Activated CD4-positive, alpha-beta T cell treated with anti-CD3 and anti-CD28 coated beads, Interleukin-2, amount 50 U/mL, for 24 hours (primary cell): ENCODE results near the gene DMXL1.
"Not testable (repeated sequence)": the region's sequence is repeated elsewhere in the genome, so short reads cannot be mapped to it uniquely, and the experiment has no call there.

Experiments
- DNase-seq, 2 donors: peaks; one replicate each; pipeline ENCODE4 v3.0.0-alpha.2; 2020; ENCODE audit warnings: low read depth in 1 of 2, low spot score in 1 of 2

Gene DMXL1

DNA sequence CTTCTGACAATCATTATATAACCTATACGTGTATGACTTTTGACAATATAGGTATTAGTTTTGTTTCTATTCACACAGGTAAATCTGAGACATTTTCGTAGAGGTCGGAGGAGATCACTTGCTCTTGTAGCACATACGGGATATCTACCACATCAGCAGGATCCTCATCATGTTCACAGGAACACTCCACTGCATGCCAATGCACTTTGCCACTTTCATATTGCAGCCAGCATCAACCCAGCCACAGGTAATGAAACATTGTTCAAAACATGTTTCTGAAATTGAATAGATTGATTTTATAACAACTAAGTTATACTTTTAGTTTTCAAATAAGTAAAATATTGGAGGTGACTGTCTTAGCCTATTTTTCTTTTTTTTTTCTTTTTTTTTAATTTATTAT is 50.0 kb downstream of the DMXL1 start:
- no peak for DNase-seq

DNA sequence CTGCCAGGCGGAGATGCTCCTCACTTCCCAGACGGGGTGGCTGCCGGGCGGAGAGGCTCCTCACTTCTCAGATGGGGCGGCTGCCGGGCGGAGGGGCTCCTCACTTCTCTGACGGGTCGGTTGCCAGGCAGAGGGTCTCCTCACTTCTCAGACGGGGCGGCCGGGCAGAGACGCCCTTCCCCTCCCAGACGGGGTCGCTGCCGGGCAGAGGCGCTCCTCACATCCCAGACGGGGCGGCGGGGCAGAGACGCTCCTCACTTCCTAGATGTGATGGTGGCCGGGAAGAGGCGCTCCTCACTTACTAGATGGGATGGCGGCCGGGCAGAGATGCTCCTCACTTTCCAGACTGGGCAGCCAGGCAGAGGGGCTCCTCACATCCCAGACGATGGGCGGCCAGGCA is 51.6 kb downstream of the DMXL1 start:
- DNase-seq, result not testable (repeated sequence)

DNA sequence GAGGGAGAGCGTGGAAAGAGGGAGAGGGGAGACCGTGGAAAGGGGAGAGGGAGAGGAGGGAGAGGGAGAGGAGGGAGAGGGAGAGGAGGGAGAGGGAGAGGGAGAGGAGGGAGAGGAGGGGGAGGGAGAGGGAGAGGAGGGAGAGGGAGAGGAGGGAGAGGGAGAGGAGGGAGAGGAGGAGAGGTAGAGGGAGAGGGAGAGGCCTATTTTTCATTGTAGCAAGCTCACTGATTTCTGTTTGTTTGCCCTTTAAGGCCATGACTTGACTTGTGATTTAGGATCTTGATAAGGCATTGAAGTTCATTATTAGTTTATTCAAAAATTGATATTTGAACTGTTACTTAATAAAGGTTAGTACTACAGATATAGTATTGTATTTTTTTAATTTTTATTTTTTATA is 52.4 kb downstream of the DMXL1 start:
- no peak for DNase-seq

DNA sequence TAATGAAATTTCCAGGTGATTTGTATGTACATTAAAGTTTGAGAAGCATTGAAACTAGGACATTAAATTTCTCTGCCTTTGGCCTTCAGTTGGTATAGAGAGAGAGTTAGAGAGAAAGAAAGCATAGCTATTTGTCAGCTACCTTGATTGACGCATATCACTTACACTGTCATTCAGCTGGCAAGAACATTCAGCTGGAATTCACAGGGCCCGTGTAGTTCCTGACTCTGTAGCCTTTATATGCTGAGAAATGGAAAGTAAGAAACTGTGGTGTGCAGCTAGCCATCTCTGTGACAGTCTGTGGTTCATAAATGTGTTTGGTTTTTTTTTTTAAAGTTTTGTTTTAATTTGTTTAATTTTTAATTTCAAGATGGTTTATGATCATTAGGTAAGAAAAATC is 58.9 kb downstream of the DMXL1 start:
- no peak for DNase-seq

DNA sequence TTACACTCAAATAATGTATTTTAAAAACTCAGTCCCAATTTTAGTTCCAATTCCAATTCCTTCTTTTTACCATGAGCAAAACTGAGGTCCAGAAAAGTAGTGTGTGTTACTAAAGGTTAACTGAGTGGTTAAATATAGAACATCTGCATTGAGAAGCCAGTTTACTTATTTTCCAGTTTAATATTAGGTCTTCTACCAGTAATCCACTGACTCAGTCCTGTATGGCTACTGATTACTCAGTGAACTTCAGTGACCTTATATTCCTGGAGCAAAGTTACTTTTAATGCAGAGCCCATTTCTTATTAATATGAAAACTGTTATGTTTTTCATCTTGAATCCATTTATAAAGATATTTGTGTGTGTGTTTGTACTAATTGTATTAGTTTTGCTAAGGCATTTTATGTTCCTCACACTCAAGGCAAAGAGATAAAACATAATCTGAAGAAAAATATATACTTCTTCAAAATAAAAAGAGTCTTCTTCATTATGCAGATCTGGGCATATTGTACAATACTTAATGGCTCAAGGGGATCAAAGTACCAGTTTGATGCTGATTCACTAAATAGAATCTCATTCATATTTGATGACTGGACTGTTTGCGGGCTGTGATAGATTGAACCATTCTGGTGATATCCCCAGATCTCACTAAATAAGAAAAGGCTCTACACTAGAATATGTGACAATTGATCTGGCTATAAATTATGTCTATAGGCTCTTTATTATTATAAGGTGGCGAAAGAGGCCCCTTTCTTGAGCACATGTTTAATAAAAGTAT is 60.8 kb downstream of the DMXL1 start:
- no peak for DNase-seq

DNA sequence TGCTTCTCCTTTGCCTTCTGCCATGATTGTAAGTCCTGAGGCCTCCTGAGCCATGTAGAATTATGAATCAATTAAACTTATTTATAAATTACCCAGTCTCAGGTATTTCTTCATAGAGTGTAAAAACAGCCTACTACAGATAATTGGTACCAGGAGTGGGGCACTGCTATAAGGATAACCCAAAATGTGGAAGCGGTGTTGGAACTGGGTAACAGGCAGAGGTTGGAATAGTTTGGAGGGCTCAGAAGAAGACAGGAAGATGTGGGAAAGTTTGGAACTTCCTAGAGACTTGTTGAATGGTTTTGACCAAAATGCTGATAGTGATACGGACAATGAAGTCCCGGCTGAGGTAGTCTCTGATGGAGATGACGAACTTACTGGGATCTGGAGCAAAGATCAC is 64.9 kb downstream of the DMXL1 start:
- DNase-seq, result not testable (repeated sequence)

DNA sequence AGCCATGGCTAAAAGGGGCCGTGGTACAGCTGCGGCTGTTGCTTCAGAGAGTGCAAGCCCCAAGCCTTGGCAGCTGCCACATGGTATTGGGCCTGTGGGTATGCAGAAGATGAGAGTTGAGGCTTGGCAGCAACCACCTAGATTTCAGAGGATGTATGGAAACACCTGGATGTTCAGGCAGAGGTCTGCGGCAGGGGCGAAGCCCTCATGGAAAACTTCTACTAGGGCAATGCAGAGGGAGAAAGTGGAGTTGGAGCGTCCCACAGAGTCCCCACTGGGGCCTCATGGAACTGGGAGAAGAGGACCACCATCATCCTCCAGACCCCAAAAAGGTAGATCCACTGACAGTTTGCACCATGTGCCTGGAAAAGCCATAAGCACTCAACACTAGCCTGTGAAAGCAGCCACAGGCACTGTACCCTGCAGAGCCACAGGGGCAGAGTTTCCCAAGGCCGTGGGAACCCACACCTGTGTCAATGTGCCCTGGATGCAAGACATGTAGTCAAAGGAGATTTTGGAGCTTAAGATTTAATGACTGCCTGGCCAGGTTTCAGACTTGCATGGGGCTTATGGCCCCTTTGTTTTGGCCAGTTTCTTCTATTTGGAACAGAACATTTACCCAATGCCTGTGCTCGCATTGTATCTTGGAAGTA is 65.9 kb downstream of the DMXL1 start:
- DNase-seq, result no peak

DNA sequence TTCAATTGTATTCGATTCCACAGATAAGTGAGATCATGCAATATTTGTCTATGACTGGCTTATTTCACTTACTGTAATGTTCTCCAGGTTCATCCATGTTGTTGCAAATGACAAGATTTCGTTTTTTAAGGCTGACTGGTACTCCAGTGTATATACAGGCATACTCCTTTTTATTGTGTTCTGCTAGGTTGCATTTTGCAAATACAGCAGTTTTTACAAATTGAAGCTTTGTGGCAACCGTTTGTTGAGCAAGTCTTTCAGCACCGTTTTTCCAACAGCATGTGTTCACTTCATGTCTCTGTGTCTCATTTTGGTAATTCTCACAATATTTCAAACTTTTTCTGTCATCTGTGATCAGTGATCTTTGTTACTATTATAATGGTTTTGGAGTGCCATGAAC is 82.7 kb downstream of the DMXL1 start:
- DNase-seq, result no peak

DNA sequence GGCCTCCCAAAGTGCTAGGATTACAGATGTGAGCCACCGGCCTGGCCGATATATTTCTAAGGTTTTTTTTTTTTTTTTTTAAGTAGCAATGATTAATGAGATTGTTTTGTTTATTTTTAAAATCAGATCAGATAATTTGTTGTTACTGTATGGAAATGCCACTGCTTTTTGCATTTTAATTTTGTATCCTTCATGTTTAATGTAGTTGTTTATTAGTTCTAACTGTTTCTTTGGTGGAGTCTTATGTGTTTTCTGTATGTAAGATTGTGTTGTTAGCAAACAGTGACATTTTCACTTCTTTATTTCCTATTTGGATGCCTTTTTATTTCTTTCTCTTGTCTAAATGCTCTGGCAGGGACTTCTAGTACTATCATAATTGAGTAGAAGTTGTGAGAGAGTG is 87.3 kb downstream of the DMXL1 start:
- no peak for DNase-seq

DNA sequence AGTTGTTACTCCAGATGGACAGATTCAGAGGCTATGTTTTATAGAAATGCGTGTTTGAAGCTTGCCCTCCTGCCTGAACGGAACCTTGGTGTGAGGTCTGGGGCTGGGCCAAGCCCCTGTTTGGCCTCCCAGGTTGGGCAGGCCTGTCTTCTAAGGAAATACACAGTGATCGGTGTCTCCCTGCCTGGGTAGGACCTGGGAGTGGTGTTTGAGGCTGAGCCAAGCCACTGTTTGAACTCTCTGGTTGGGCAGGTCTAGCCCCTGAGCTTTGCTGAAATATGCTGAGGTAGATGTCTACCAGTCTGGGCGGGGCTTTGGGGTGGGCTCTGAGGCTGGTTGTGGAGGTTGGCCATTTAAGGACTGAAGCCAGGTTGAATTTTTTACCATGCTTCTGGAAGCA is 90.5 kb downstream of the DMXL1 start:
- DNase-seq, result no peak

DNA sequence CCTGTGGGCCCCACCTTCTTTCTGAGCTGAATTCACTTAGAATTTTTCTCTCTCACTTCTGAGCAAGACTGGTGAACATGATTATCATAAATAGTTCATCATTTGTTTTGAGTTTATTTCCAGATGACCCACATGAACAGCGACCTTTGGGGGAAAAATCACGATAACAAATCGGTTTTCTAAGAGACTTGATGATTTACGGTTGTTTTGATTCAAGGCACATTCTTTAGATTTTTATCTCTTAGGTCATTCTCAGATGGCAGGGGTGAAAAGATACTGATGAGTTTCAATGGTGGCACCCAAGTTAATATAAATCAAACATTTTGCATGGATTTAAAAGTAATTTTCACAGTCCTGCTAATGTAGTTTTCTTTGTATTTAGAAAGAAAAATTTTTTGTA is 95.1 kb downstream of the DMXL1 start:
- DNase-seq, result no peak

DNA sequence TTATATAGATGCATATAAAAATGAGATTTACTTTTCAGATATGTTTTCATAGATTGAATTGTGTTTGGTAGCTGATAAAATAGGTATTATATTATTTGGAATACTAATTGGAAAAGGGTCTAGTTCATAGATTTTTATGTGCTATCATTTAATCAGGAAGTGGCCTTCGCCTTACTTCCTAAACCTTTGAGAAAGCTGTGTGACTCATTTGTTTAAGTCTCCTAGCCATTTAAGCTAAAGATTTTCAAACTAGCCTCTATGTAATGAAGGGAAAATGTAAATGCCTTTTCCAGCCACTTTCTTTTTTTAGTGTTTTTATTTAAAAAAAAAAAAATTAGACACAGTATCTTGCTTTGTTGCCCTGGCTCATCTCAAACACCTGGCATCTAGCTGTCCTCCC is 97.5 kb downstream of the DMXL1 start:
- DNase-seq, result no peak

DNA sequence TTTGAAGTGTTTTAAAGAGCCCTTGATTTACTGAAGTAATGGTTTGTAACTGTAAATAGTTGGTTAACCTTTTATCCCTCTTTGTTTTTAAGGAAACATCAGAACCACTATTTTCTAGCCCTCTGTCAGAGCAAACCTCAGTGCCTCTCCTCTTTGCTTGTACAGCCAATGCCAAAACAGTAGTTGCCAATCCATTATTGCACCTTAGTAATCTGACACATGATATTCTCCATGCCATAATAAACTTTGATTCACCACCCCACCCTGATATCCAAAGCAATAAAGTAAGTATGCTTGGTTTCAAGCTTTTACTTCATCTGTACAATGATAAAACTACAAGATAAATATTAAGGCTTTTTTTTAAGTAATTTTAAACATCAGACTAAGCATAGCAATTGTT is 100.8 kb downstream of the DMXL1 start:
- no peak for DNase-seq

DNA sequence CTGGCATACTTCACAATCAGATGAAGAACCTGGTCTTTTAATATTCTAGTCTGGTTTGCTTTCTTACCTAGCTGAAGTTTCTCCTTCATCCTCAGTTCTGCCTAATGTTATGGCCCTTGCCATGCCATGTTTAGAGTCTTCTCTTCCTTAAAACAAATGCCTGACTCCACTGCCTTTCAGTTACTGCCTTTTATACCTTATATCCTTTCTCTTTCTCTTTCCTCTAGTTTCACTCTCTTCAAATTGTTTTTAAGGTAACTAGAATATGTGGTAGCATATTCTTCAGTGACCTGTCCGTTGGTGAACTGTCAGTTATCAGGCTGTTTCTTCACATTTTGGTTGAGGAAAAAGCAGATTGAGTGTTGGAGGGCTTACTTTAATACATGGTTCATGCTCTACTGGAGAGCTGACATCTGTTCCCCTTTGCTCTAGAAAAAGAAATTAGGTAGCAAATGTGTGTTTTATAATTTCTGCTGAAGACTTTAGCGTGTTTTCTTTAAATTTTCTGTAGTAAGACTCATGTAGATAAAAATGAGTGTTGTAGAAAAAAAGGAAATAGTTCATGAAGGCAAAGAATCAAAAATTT is 103.8 kb downstream of the DMXL1 start:
- DNase-seq, result no peak

DNA sequence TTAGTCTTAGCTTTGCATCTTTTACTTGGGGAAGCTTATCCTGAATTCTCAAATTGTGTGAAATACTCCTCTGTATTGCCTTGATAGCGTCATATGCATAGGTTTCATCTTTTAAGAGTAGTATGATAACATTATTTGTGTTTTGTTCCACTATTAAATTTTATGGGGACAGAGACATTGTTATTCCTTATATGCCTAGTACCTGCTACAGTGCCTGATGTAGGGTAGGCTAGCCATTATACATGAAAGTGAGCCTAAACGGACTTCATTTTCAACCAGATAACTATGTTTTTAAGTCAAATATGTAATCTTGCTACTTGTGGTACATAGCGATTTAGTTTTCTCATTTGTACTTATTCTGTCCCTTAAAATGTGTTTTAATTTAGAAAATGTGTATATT is 105.9 kb downstream of the DMXL1 start:
- DNase-seq, result no peak

DNA sequence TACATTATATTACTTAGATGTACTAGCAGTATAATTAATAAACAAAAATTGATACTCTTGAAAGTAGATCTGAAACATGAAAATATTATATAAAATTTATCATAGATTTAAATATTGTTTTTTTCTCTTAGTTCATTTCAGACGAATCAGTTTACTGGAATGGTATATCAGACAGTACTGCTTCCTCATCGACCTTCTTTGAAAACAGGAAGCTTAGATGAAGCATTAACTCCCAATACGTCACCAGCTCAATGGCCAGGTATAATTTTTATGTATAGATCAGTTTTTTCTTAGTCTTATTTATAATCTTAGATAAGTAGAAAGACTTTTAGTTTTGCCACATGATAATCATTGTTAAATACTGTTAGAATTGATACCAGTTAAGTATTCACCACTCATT is 106.3 kb downstream of the DMXL1 start:
- DNase-seq, result no peak

DNA sequence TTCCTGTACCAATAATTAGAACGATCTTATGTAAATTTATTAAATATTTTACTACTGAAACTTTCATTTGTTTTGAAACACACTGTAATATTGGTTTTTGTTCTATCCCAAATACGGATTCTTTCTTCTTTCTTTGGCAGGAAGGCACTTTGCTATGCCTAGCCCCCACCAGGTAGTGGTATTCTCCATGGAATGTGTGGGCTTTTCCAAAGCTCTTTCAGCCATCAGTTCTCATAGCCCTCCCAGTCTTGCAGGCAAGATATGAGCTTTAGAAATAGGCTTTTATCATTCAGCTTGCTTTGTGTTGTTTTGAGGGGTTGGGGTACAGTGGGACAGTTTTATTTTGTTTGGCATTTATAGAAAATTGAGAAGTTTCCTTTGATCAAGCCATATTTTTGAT is 107.5 kb downstream of the DMXL1 start:
- no peak for DNase-seq

DNA sequence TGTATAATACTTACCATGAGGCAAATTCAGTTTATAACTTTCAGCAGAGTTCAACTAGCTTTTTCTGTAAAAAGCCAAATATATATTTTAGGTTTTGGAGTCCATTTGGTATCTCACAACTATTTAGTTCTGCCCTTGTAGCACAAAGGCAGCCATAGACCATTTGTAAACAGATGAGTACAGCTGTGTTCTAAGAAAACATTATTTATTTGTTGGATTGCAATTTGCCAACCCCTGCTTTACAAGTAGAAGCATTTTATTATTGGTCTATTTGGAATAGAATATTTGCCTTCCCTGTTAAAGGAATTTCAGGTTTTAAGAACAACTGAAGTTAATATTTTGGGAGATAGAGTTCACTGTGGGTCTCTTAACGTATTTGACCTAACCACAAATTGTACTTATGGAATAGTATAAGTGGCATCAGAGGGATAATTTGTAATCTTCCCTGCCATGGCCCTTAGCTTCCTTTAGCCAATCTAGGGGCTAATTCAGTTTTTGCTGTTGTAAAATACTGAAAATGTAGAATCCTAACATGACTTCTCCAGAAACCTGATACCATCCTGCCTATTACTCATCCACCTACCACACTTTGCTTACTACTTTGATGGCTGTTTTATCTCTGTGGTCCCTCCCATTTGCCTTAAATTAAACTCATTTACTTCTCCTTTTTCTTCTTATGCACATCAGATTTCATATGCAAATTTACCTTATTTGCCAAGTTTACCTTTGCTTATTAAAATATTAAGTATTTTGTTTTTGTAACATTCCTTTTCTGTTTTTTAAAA is 109.2 kb downstream of the DMXL1 start:
- no peak for DNase-seq

DNA sequence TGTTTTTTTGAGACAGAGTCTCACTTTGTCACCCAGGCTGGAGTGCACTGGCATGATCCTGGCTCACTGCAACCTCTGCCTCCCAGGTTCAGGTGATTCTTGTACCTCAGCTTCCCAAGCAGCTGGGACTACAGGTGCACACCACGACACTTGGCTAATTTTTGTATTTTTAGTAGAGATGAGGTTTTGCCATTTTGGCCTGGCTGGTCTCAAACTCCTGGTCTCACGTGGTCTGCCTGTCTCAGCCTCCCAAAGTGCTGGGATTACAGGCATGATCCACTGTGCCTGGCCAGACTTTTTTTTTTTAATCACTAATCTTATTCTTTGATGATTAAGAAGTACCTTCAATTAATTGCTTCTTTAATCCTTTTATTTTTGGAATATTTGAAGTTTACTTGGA is 114.6 kb downstream of the DMXL1 start:
- not testable (repeated sequence) for DNase-seq

DNA sequence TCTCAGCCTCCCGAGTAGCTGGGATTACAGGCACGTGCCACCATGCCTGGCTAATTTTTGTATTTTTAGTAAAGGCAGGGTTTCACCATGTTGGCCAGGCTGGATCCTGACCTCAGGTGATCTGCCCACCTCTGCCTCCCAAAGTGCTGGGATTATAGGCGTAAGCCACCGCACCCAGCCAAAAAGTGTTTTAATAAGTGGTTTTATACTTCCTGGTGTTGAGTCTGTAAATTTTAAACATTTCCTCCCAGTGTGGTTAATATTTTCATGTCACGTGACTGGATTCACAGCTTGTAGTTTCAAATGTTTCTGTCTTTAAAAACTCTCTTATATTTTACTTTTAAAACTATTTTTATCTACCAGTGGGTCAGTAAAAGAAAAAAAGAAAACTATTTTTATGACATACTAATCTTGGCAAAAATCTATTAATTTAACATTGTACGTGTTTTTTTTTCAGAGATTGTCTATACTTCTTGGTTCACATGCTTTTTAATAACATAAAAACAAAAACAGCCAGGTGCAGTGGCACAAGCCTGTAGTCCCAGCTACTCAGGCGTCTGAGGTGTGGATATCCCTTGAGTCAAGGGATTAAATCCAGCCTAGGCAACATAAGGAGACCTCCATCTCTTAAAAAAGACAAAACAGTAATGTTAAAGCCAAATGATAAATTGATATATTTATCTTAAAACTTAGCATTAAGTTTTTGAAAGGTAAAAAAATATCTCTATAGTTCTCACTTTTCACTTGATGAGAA is 117.1 kb downstream of the DMXL1 start:
- DNase-seq, result no peak

DNA sequence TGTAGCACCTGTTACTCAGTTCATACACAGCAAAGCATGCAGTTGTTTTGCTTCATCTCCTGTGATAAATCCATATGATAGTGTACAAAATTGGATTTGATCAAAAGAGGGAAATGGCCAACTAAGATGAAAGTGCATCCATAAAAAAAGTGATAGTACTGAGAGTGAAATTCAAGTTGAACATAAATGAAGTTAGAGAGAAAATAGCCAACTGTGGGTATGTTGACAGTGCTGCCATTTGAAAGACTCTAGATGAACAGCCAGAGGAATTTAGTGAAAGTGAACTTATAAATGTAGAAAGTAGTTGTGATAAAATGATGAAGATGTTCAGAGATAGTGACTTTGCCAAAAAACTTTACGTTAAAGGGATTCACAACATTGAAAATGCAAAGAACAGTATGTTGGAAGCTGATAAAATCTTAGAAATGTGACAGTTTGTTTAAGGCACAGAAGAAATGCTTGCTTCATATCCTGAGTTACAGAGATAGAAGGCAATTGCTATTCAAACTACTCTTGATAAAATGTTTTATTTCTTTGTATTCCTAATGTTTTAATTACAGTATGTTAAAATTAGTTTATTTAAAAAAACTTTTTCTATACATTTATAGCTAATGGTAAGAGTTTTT is 119.7 kb downstream of the DMXL1 start:
- DNase-seq, result no peak
